LNCaP clone FGC (cell line): Measurements from ENCODE around the gene STAT1.
"Not testable (repeated sequence)": the region's sequence is repeated elsewhere in the genome, so short reads cannot be mapped to it uniquely, and the experiment has no call there.

Source experiments
- DNase-seq: peaks from one replicate; pipeline ENCODE4 v3.0.0-alpha.2; 2011; ENCODE audit warnings: low read depth
- H3K4me3 ChIP-seq: 2 replicates; pipeline ENCODE4 v1.5.1; 2011; ENCODE audit warnings: mild to moderate bottlenecking, low read depth, low read length, control low read depth
- CTCF ChIP-seq: IDR thresholded peaks from 2 replicates; pipeline ENCODE4 v1.5.1; 2012; ENCODE audit warnings: mild to moderate bottlenecking; ENCODE audit not compliant: control insufficient read depth, insufficient read depth; ENCODE audit errors: extremely low read depth

STAT1 gene

GRCh38 chr2:190963088-190963487 is 50.9 kb downstream of the STAT1 start:
- H3K4me3 ChIP-seq, result no peak overlapping the region
- no peak for DNase-seq
- TF ChIP-seq CTCF, result no peak

- no peak overlapping the region for H3K4me3 ChIP-seq
- no peak for TF ChIP-seq CTCF
- DNase-seq, result no peak
Measured at GRCh38 chr2:190961918-190962487, 52.0 kb downstream of the STAT1 start.

GRCh38 chr2:190961117-190961516 is 52.9 kb downstream of the STAT1 start:
- DNase-seq, H3K4me3 ChIP-seq: not testable (repeated sequence)

GRCh38 chr2:190959911-190960788 is 53.8 kb downstream of the STAT1 start:
- DNase-seq, result no peak
- H3K4me3 ChIP-seq, result no peak overlapping the region
- no peak for TF ChIP-seq CTCF

GRCh38 chr2:190953257-190953656 is 60.7 kb downstream of the STAT1 start:
- H3K4me3 ChIP-seq, result no peak overlapping the region
- DNase-seq, result no peak
- no peak for TF ChIP-seq CTCF

GRCh38 chr2:190950566-190950991 is 63.4 kb downstream of the STAT1 start:
- DNase-seq, result no peak
- TF ChIP-seq CTCF, result no peak
- no peak overlapping the region for H3K4me3 ChIP-seq

- no peak for DNase-seq
- no peak for TF ChIP-seq CTCF
- no peak overlapping the region for H3K4me3 ChIP-seq
Measured at GRCh38 chr2:190948671-190949070, 65.3 kb downstream of the STAT1 start.
